HEK293 (cell line): ENCODE data around the gene TNFSF13.

Experiments
- CTCF ChIA-PET: fragments of 350-600 bp; formaldehyde crosslinking; extraction: SDS; loops from one replicate; lab custom pipeline; 2021; ENCODE audit warnings: antibody characterized with exemption; lab: Yijun Ruan, JAX
- POLR2A ChIA-PET: fragments of 300-600 bp; formaldehyde crosslinking; extraction: SDS; loops from one replicate; lab custom pipeline; 2020; ENCODE audit warnings: antibody characterized with exemption, inconsistent platforms; lab: Yijun Ruan, JAX
- H3K27ac ChIP-seq: fragments of 200-500 bp; sonication (Bioruptor generic); 2 replicates; pipeline ENCODE4 v1.5.1; 2014; ENCODE audit warnings: low read depth, low read length, control low read depth, inconsistent platforms; ENCODE audit errors: extremely low read depth
- H3K36me3 ChIP-seq, 2 experiments: fragments of 200-500 bp in 1 of 2; sonication (Bioruptor generic) in 1 of 2; 1 replicate in 1 of 2; 2 replicates in 1 of 2; pipeline ENCODE4 v1.5.1; 2014 to 2017; ENCODE audit warnings: inconsistent platforms in 2 of 2, low read length in 2 of 2; ENCODE audit not compliant: control insufficient read depth in 2 of 2, insufficient read depth in 1 of 2
- H3K4me1 ChIP-seq: fragments of 200-500 bp; sonication (Bioruptor generic); 2 replicates; pipeline ENCODE4 v1.5.1; 2014; ENCODE audit warnings: mild to moderate bottlenecking, low read length, inconsistent platforms; ENCODE audit not compliant: control insufficient read depth, insufficient read depth
- H3K4me3 ChIP-seq: 2 replicates; pipeline ENCODE4 v1.5.1; 2011; ENCODE audit warnings: low read depth, mild to moderate bottlenecking, control low read depth, low read length, moderate library complexity
- H3K9me3 ChIP-seq: fragments of 200-500 bp; sonication (Bioruptor generic); 2 replicates; pipeline ENCODE4 v1.5.1; 2014; ENCODE audit warnings: low read depth, low read length, inconsistent platforms; ENCODE audit not compliant: control insufficient read depth, insufficient read depth
- BCL11A ChIP-seq: fragments of 450-650 bp; formaldehyde crosslinking; IDR thresholded peaks from 2 replicates; pipeline ENCODE4 v1.5.1; 2016; ENCODE audit warnings: low read depth, missing biosample characterization, missing genetic modification characterization
- GLIS1 ChIP-seq: fragments of 450-650 bp; formaldehyde crosslinking; IDR thresholded peaks from 2 replicates; pipeline ENCODE4 v1.5.1; 2016; ENCODE audit warnings: missing biosample characterization, missing genetic modification characterization
- OVOL3 ChIP-seq: fragments of 450-650 bp; formaldehyde crosslinking; IDR thresholded peaks from 2 replicates; pipeline ENCODE4 v1.5.1; 2016; ENCODE audit warnings: missing biosample characterization, missing genetic modification characterization
- SCRT2 ChIP-seq: fragments of 450-650 bp; formaldehyde crosslinking; IDR thresholded peaks from 2 replicates; pipeline ENCODE4 v1.5.1; 2016; ENCODE audit warnings: missing biosample characterization, missing genetic modification characterization
- SP3 ChIP-seq: fragments of 450-650 bp; formaldehyde crosslinking; IDR thresholded peaks from 2 replicates; pipeline ENCODE4 v1.5.1; 2016; ENCODE audit warnings: missing biosample characterization, missing genetic modification characterization
- TCF7L2 ChIP-seq: IDR thresholded peaks from 2 replicates; pipeline ENCODE4 v1.6.1; 2011; ENCODE audit warnings: low read depth, mild to moderate bottlenecking, inconsistent platforms, low read length, moderate library complexity, borderline replicate concordance
- ZBTB20 ChIP-seq: fragments of 450-650 bp; formaldehyde crosslinking; IDR thresholded peaks from 2 replicates; pipeline ENCODE4 v1.5.1; 2016; ENCODE audit warnings: missing biosample characterization, missing genetic modification characterization
- ZBTB8A ChIP-seq: fragments of 450-650 bp; formaldehyde crosslinking; IDR thresholded peaks from 2 replicates; pipeline ENCODE4 v1.5.1; 2016; ENCODE audit warnings: missing biosample characterization, missing genetic modification characterization
- ZNF169 ChIP-seq: fragments of 450-650 bp; formaldehyde crosslinking; IDR thresholded peaks from 2 replicates; pipeline ENCODE4 v1.5.1; 2016; ENCODE audit warnings: missing biosample characterization, missing genetic modification characterization
- ZNF335 ChIP-seq: fragments of 450-650 bp; formaldehyde crosslinking; conservative IDR thresholded peaks from 2 replicates; pipeline ENCODE4 v1.5.1; 2016; ENCODE audit warnings: missing biosample characterization, missing genetic modification characterization
- ZNF423 ChIP-seq: fragments of 450-650 bp; formaldehyde crosslinking; IDR thresholded peaks from 2 replicates; pipeline ENCODE4 v1.5.1; 2016; ENCODE audit warnings: missing biosample characterization, missing genetic modification characterization
- ZNF501 ChIP-seq: fragments of 450-650 bp; formaldehyde crosslinking; IDR thresholded peaks from 2 replicates; pipeline ENCODE4 v1.5.1; 2016; ENCODE audit warnings: missing biosample characterization, missing genetic modification characterization
- ZNF549 ChIP-seq: fragments of 450-650 bp; IDR thresholded peaks from 2 replicates; pipeline ENCODE4 v1.5.1; 2018; ENCODE audit warnings: missing biosample characterization, missing genetic modification characterization, mild to moderate bottlenecking, inconsistent platforms, moderate library complexity
- ZNF561 ChIP-seq: fragments of 450-650 bp; IDR thresholded peaks from 2 replicates; pipeline ENCODE4 v1.5.1; 2018; ENCODE audit warnings: missing biosample characterization, missing genetic modification characterization, borderline replicate concordance
- ZNF600 ChIP-seq: fragments of 450-650 bp; formaldehyde crosslinking; IDR thresholded peaks from 2 replicates; pipeline ENCODE4 v1.5.1; 2016; ENCODE audit warnings: missing biosample characterization, missing genetic modification characterization
- ZNF677 ChIP-seq: fragments of 450-650 bp; IDR thresholded peaks from 2 replicates; pipeline ENCODE4 v1.5.0; 2018; ENCODE audit warnings: missing biosample characterization, mild to moderate bottlenecking, missing genetic modification characterization, moderate library complexity
- ZNF791 ChIP-seq: fragments of 450-650 bp; formaldehyde crosslinking; IDR thresholded peaks from 2 replicates; pipeline ENCODE4 v1.5.1; 2016; ENCODE audit warnings: missing biosample characterization, missing genetic modification characterization
- TF ChIP-seq, protein P1 (sequence below): fragments of 450-650 bp; formaldehyde crosslinking; conservative IDR thresholded peaks from 2 replicates; pipeline ENCODE4 v1.5.1; 2016; ENCODE audit warnings: low read depth, missing biosample characterization, missing genetic modification characterization
- TF ChIP-seq, protein P2 (sequence below): fragments of 450-650 bp; IDR thresholded peaks from 2 replicates; pipeline ENCODE4 v1.5.1; 2018; ENCODE audit warnings: missing biosample characterization, missing genetic modification characterization
- TF ChIP-seq, protein P3 (sequence below): fragments of 450-650 bp; formaldehyde crosslinking; IDR thresholded peaks from 2 replicates; pipeline ENCODE4 v1.5.1; 2016; ENCODE audit warnings: missing biosample characterization, missing genetic modification characterization
- TF ChIP-seq, protein P4 (sequence below): fragments of 450-650 bp; formaldehyde crosslinking; IDR thresholded peaks from 2 replicates; pipeline ENCODE4 v1.5.1; 2016; ENCODE audit warnings: missing biosample characterization, missing genetic modification characterization
- TF ChIP-seq, protein P5 (sequence below): fragments of 450-650 bp; formaldehyde crosslinking; IDR thresholded peaks from 2 replicates; pipeline ENCODE4 v1.5.1; 2016; ENCODE audit warnings: missing biosample characterization, missing genetic modification characterization, borderline replicate concordance

The TNFSF13 gene

DNA sequence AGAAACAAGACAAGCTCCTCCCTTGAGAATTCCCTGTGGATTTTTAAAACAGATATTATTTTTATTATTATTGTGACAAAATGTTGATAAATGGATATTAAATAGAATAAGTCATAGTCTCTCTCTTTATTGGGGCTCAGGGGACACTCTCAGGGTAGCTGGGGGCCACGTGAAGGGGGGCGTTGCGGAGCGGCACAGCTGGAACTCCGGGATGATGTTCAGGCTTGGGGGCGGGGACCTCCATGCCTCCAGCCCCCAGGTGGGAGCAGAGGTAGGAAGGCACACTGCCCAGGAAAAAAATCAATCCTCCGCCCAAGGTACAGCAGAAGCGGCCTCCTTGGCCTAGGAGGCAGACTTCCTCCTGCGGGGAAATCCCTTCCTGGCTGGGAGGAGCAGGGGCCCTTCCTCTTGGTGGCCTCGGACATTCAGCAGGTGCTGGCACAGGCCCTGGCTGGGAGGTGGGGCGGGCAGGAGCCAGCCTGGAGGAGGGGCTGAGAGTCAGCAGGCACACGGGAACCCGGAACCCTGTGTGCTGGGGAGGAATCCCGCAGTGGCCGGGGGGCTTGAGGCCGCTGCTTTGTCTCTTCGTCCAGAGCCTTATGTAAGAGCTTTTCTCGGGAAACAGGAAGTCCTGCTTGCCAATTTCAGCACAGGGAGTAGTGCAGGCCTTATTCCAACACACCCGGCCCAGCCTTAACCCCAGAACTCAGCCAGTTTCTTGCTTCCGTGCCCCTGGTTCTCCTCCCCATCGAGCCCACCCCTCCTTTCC lies 591 bp upstream of the TNFSF13 start:
- peaks cover 0 to 2% of the 10 kb centered on the region in 2 experiments; a peak in 2 of 3 replicates for H3K36me3 ChIP-seq
- H3K4me1 ChIP-seq = peaks cover 9% of the 10 kb centered on the region
- peak overlapping the region; percentile 16; the same call in 1 of the 2 replicates for H3K27ac ChIP-seq
- H3K4me3 ChIP-seq = no peak overlapping the region
- CTCF ChIA-PET = interaction anchor here (0.6 to 5.1 kb wide), 10 partner anchors 34 to 203 kb away, joined by 3 to 112 read pairs (median 4); partner anchors contain the start of gene TMEM95
- no peaks in the 10 kb centered on the region for H3K9me3 ChIP-seq
- POLR2A ChIA-PET = interaction anchor here (0.5 to 1.2 kb wide), 4 partner anchors 41 to 173 kb away, joined by 3 to 4 read pairs (median 4); partner anchors contain the start of gene TMEM256
- TF ChIP-seq ZNF791 = no peak
- no peak for TF ChIP-seq OVOL3
- TF ChIP-seq ZNF501 (tag by site-specific recombination) = no peak
- peak; percentile 94 for TF ChIP-seq ZBTB20 (tag by site-specific recombination)
- TF ChIP-seq, protein P1, sequence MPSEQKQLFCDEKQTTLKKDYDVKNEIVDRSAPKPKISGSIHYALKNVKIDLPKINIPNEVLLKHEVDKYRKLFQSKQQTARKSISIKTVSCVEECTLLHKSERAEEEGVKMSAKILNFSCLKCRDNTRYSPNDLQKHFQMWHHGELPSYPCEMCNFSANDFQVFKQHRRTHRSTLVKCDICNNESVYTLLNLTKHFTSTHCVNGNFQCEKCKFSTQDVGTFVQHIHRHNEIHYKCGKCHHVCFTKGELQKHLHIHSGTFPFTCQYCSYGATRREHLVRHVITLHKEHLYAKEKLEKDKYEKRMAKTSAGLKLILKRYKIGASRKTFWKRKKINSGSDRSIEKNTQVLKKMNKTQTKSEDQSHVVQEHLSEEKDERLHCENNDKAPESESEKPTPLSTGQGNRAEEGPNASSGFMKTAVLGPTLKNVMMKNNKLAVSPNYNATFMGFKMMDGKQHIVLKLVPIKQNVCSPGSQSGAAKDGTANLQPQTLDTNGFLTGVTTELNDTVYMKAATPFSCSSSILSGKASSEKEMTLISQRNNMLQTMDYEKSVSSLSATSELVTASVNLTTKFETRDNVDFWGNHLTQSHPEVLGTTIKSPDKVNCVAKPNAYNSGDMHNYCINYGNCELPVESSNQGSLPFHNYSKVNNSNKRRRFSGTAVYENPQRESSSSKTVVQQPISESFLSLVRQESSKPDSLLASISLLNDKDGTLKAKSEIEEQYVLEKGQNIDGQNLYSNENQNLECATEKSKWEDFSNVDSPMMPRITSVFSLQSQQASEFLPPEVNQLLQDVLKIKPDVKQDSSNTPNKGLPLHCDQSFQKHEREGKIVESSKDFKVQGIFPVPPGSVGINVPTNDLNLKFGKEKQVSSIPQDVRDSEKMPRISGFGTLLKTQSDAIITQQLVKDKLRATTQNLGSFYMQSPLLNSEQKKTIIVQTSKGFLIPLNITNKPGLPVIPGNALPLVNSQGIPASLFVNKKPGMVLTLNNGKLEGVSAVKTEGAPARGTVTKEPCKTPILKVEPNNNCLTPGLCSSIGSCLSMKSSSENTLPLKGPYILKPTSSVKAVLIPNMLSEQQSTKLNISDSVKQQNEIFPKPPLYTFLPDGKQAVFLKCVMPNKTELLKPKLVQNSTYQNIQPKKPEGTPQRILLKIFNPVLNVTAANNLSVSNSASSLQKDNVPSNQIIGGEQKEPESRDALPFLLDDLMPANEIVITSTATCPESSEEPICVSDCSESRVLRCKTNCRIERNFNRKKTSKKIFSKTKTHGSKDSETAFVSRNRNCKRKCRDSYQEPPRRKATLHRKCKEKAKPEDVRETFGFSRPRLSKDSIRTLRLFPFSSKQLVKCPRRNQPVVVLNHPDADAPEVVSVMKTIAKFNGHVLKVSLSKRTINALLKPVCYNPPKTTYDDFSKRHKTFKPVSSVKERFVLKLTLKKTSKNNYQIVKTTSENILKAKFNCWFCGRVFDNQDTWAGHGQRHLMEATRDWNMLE (tag by site-specific recombination) = no peak
- TF ChIP-seq, protein P2, sequence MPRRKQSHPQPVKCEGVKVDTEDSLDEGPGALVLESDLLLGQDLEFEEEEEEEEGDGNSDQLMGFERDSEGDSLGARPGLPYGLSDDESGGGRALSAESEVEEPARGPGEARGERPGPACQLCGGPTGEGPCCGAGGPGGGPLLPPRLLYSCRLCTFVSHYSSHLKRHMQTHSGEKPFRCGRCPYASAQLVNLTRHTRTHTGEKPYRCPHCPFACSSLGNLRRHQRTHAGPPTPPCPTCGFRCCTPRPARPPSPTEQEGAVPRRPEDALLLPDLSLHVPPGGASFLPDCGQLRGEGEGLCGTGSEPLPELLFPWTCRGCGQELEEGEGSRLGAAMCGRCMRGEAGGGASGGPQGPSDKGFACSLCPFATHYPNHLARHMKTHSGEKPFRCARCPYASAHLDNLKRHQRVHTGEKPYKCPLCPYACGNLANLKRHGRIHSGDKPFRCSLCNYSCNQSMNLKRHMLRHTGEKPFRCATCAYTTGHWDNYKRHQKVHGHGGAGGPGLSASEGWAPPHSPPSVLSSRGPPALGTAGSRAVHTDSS (tag by site-specific recombination) = no peak
- TF ChIP-seq, protein P3, sequence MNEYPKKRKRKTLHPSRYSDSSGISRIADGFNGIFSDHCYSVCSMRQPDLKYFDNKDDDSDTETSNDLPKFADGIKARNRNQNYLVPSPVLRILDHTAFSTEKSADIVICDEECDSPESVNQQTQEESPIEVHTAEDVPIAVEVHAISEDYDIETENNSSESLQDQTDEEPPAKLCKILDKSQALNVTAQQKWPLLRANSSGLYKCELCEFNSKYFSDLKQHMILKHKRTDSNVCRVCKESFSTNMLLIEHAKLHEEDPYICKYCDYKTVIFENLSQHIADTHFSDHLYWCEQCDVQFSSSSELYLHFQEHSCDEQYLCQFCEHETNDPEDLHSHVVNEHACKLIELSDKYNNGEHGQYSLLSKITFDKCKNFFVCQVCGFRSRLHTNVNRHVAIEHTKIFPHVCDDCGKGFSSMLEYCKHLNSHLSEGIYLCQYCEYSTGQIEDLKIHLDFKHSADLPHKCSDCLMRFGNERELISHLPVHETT (tag by site-specific recombination) = no peak
- TF ChIP-seq SCRT2 = peak; percentile 91
- no peak for TF ChIP-seq BCL11A (tag by site-specific recombination)
- TF ChIP-seq, protein P4, sequence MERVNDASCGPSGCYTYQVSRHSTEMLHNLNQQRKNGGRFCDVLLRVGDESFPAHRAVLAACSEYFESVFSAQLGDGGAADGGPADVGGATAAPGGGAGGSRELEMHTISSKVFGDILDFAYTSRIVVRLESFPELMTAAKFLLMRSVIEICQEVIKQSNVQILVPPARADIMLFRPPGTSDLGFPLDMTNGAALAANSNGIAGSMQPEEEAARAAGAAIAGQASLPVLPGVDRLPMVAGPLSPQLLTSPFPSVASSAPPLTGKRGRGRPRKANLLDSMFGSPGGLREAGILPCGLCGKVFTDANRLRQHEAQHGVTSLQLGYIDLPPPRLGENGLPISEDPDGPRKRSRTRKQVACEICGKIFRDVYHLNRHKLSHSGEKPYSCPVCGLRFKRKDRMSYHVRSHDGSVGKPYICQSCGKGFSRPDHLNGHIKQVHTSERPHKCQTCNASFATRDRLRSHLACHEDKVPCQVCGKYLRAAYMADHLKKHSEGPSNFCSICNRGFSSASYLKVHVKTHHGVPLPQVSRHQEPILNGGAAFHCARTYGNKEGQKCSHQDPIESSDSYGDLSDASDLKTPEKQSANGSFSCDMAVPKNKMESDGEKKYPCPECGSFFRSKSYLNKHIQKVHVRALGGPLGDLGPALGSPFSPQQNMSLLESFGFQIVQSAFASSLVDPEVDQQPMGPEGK (tag by site-specific recombination) = peak; percentile 30; the same call in 1 of the 2 replicates
- no peak for TF ChIP-seq ZNF169 (tag by site-specific recombination)
- peak; percentile 23; the same call in 1 of the 2 replicates for TF ChIP-seq GLIS1 (tag by site-specific recombination)
- TF ChIP-seq ZNF335 (tag by site-specific recombination) = no peak
- no peak for TF ChIP-seq ZNF549 (tag by site-specific recombination)
- TF ChIP-seq ZBTB8A (tag by site-specific recombination) = peak; percentile 16; the same call in 1 of the 2 replicates
- TF ChIP-seq TCF7L2 = no peak
- no peak for TF ChIP-seq ZNF677 (tag by site-specific recombination)
- peak; percentile 91 for TF ChIP-seq ZNF600
- TF ChIP-seq SP3 (tag by site-specific recombination) = peak; percentile 50
- TF ChIP-seq ZNF423 (tag by site-specific recombination) = 0 out of 2 replicates have a peak, but pooled peaks have one; percentile 6
- TF ChIP-seq, protein P5, sequence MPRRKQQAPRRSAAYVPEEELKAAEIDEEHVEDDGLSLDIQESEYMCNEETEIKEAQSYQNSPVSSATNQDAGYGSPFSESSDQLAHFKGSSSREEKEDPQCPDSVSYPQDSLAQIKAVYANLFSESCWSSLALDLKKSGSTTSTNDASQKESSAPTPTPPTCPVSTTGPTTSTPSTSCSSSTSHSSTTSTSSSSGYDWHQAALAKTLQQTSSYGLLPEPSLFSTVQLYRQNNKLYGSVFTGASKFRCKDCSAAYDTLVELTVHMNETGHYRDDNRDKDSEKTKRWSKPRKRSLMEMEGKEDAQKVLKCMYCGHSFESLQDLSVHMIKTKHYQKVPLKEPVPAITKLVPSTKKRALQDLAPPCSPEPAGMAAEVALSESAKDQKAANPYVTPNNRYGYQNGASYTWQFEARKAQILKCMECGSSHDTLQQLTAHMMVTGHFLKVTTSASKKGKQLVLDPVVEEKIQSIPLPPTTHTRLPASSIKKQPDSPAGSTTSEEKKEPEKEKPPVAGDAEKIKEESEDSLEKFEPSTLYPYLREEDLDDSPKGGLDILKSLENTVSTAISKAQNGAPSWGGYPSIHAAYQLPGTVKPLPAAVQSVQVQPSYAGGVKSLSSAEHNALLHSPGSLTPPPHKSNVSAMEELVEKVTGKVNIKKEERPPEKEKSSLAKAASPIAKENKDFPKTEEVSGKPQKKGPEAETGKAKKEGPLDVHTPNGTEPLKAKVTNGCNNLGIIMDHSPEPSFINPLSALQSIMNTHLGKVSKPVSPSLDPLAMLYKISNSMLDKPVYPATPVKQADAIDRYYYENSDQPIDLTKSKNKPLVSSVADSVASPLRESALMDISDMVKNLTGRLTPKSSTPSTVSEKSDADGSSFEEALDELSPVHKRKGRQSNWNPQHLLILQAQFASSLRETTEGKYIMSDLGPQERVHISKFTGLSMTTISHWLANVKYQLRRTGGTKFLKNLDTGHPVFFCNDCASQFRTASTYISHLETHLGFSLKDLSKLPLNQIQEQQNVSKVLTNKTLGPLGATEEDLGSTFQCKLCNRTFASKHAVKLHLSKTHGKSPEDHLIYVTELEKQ (tag by site-specific recombination) = no peak
- TF ChIP-seq ZNF561 (tag by site-specific recombination) = peak; percentile 44; the same call in 1 of the 2 replicates
